IMR-90 (cell line): ENCODE data around the gene SPPL2A. TPM values are rescaled to one million over a fixed set of nuclear protein-coding genes. Genes with fewer than 3 reads are reported as not detected.
A peak's percentile ranks its signal among the peaks of the same experiment; 100 is the strongest.

Source experiments
- ATAC-seq: fragments of 200-7000 bp; cut with Tn5 transposase; 2 replicates; pipeline ENCODE4 v1.9.1; 2020; ENCODE audit warnings: low read depth, mild to moderate bottlenecking, moderate library complexity
- BruUV-seq: library from RNA; stranded (reverse); fragments of 400-500 nt; replicated peaks from 2 replicates; lab custom pipeline; 2021; lab: Mats Ljungman, UMichigan
- CTCF ChIA-PET: fragments of 300-600 bp; formaldehyde crosslinking; extraction: SDS; loops from one replicate; lab custom pipeline; 2021; ENCODE audit warnings: antibody characterized with exemption; lab: Yijun Ruan, JAX
- POLR2A ChIA-PET: fragments of 300-600 bp; sonication (Branson Sonifier 250); formaldehyde crosslinking; loops from one replicate; lab custom pipeline; 2022; ENCODE audit warnings: antibody characterized with exemption; ENCODE audit not compliant: unreplicated experiment; lab: Charles Lee
- DNase-seq: peaks from one replicate; pipeline ENCODE4 v3.0.0; 2013
- H2AFZ ChIP-seq: replicated peaks from 2 replicates; pipeline ENCODE3; 2013; ENCODE audit warnings: low read length, mild to moderate bottlenecking; ENCODE audit not compliant: poor library complexity
- H2AK5ac ChIP-seq: 2 replicates; pipeline ENCODE4 v1.6.1; 2013; ENCODE audit warnings: low read depth, low read length, inconsistent platforms
- H2AK9ac ChIP-seq: replicated peaks from 2 replicates; pipeline ENCODE3; 2013; ENCODE audit warnings: mild to moderate bottlenecking, low read depth, low read length, moderate library complexity; ENCODE audit not compliant: poor library complexity
- H2BK120ac ChIP-seq: 2 replicates; pipeline ENCODE4 v1.6.1; 2013; ENCODE audit warnings: low read depth, low read length, inconsistent platforms
- H2BK15ac ChIP-seq: 3 replicates; pipeline ENCODE4 v1.6.1; 2013; ENCODE audit warnings: low read depth, low read length, inconsistent platforms
- H2BK20ac ChIP-seq: 2 replicates; pipeline ENCODE4 v1.6.1; 2013; ENCODE audit warnings: low read depth, mild to moderate bottlenecking, inconsistent platforms, low read length, moderate library complexity
- H2BK5ac ChIP-seq: 2 replicates; pipeline ENCODE4 v1.6.1; 2013; ENCODE audit warnings: mild to moderate bottlenecking, low read depth, low read length, inconsistent platforms; ENCODE audit not compliant: poor library complexity, severe bottlenecking
- H3K14ac ChIP-seq: replicated peaks from 2 replicates; pipeline ENCODE4 v1.6.1; 2013; ENCODE audit warnings: low read depth, low read length, inconsistent platforms
- H3K18ac ChIP-seq: 2 replicates; pipeline ENCODE4 v1.6.1; 2013; ENCODE audit warnings: low read depth, low read length, control low read depth
- H3K23ac ChIP-seq: 2 replicates; pipeline ENCODE4 v1.6.1; 2013; ENCODE audit warnings: low read depth, low read length, inconsistent platforms
- H3K27ac ChIP-seq: 2 replicates; pipeline ENCODE4 v1.5.1; 2013; ENCODE audit warnings: mild to moderate bottlenecking, control low read depth, low read length; ENCODE audit not compliant: insufficient read depth
- H3K27me3 ChIP-seq: 2 replicates; pipeline ENCODE4 v1.6.1; 2013; ENCODE audit warnings: low read length; ENCODE audit not compliant: control insufficient read depth, insufficient read depth
- H3K36me3 ChIP-seq: 2 replicates; pipeline ENCODE4 v1.6.1; 2013; ENCODE audit warnings: low read length, mixed read lengths; ENCODE audit not compliant: control insufficient read depth, insufficient read depth
- H3K4ac ChIP-seq: 2 replicates; pipeline ENCODE4 v1.6.1; 2013; ENCODE audit warnings: low read depth, low read length, inconsistent platforms
- H3K4me1 ChIP-seq: 2 replicates; pipeline ENCODE4 v1.6.1; 2013; ENCODE audit warnings: low read length, mixed read lengths; ENCODE audit not compliant: control insufficient read depth, insufficient read depth
- H3K4me2 ChIP-seq: 2 replicates; pipeline ENCODE4 v1.6.1; 2013; ENCODE audit warnings: low read depth, mild to moderate bottlenecking, control low read depth, low read length, moderate library complexity
- H3K4me3 ChIP-seq: 2 replicates; pipeline ENCODE4 v1.5.1; 2013; ENCODE audit warnings: low read depth, mild to moderate bottlenecking, control low read depth, low read length, moderate library complexity; ENCODE audit not compliant: insufficient read depth
- H3K56ac ChIP-seq: 2 replicates; pipeline ENCODE4 v1.6.1; 2013; ENCODE audit warnings: low read length, inconsistent platforms; ENCODE audit not compliant: insufficient read depth; ENCODE audit errors: extremely low read depth
- H3K79me1 ChIP-seq, 2 experiments: 2 replicates each; pipeline ENCODE4 v1.6.1; 2013; ENCODE audit warnings: low read length in 2 of 2, inconsistent platforms in 1 of 2, low read depth in 1 of 2
- H3K9ac ChIP-seq: 2 replicates; pipeline ENCODE4 v1.6.1; 2013; ENCODE audit warnings: low read depth, low read length, control low read depth
- H3K9me1 ChIP-seq: 2 replicates; pipeline ENCODE4 v1.6.1; 2013; ENCODE audit warnings: low read length, inconsistent platforms; ENCODE audit not compliant: insufficient read depth
- H3K9me3 ChIP-seq: 2 replicates; pipeline ENCODE4 v1.6.1; 2013; ENCODE audit warnings: low read length; ENCODE audit not compliant: control insufficient read depth, insufficient read depth
- H4K20me1 ChIP-seq: 2 replicates; pipeline ENCODE4 v1.6.1; 2013; ENCODE audit warnings: low read length, inconsistent platforms; ENCODE audit not compliant: insufficient read depth
- H4K5ac ChIP-seq: 2 replicates; pipeline ENCODE4 v1.6.1; 2013; ENCODE audit warnings: mild to moderate bottlenecking, low read depth, low read length, control low read depth
- H4K8ac ChIP-seq, 2 experiments: 2 replicates each; pipeline ENCODE4 v1.6.1; 2013; ENCODE audit warnings: low read depth in 2 of 2, low read length in 2 of 2, control low read depth in 1 of 2, inconsistent platforms in 1 of 2
- H4K91ac ChIP-seq: 2 replicates; pipeline ENCODE4 v1.6.1; 2013; ENCODE audit warnings: low read depth, low read length, inconsistent platforms; ENCODE audit not compliant: insufficient read depth
- BHLHE40 ChIP-seq: fragments of 150-350 bp; IDR thresholded peaks from 2 replicates; pipeline ENCODE4 v1.6.1; 2016; ENCODE audit warnings: mild to moderate bottlenecking, low read depth, low read length
- CEBPB ChIP-seq: IDR thresholded peaks from 2 replicates; pipeline ENCODE4 v1.6.1; 2012; ENCODE audit warnings: low read depth, low read length, improper control_type of control experiment
- CHD1 ChIP-seq: IDR thresholded peaks from 2 replicates; pipeline ENCODE4 v1.6.1; 2012; ENCODE audit warnings: low read depth, low read length, improper control_type of control experiment
- CTCF ChIP-seq: conservative IDR thresholded peaks from 2 replicates; pipeline ENCODE4 v1.5.1; 2012; ENCODE audit warnings: mild to moderate bottlenecking, low read depth, low read length, improper control_type of control experiment
- ELK1 ChIP-seq: fragments of 150-350 bp; IDR thresholded peaks from 2 replicates; pipeline ENCODE4 v1.6.1; 2016; ENCODE audit warnings: low read depth, mild to moderate bottlenecking, low read length, moderate library complexity, borderline replicate concordance
- FOS ChIP-seq: fragments of 150-350 bp; IDR thresholded peaks from 2 replicates; pipeline ENCODE4 v1.6.1; 2016; ENCODE audit warnings: low read depth, low read length
- MAFK ChIP-seq: IDR thresholded peaks from 2 replicates; pipeline ENCODE4 v1.6.1; 2012; ENCODE audit warnings: low read depth, low read length, improper control_type of control experiment
- MAZ ChIP-seq: IDR thresholded peaks from 2 replicates; pipeline ENCODE4 v1.6.1; 2012; ENCODE audit warnings: low read depth, mild to moderate bottlenecking, low read length, improper control_type of control experiment, moderate library complexity, borderline replicate concordance
- MXI1 ChIP-seq: IDR thresholded peaks from 2 replicates; pipeline ENCODE4 v1.6.1; 2012; ENCODE audit warnings: low read depth, mild to moderate bottlenecking, low read length, moderate library complexity, borderline replicate concordance
- NFE2L2 ChIP-seq: fragments of 150-350 bp; IDR thresholded peaks from 2 replicates; pipeline ENCODE4 v1.6.1; 2016; ENCODE audit warnings: low read depth, mild to moderate bottlenecking, low read length
- POLR2A ChIP-seq: IDR thresholded peaks from 2 replicates; pipeline ENCODE4 v1.6.1; 2012; ENCODE audit warnings: mild to moderate bottlenecking, low read depth, low read length
- RAD21 ChIP-seq: IDR thresholded peaks from 2 replicates; pipeline ENCODE4 v1.6.1; 2012; ENCODE audit warnings: low read length, improper control_type of control experiment
- RCOR1 ChIP-seq: IDR thresholded peaks from 2 replicates; pipeline ENCODE4 v1.6.1; 2012; ENCODE audit warnings: mild to moderate bottlenecking, low read length, improper control_type of control experiment; ENCODE audit not compliant: insufficient replicate concordance
- RFX5 ChIP-seq: IDR thresholded peaks from 2 replicates; pipeline ENCODE4 v1.8.0; 2012; ENCODE audit warnings: low read depth, mild to moderate bottlenecking, low read length, moderate library complexity
- SMC3 ChIP-seq: fragments of 150-350 bp; IDR thresholded peaks from 2 replicates; pipeline ENCODE4 v1.6.1; 2016; ENCODE audit warnings: low read depth, mild to moderate bottlenecking, antibody characterized with exemption, low read length, moderate library complexity
- USF2 ChIP-seq: fragments of 150-350 bp; IDR thresholded peaks from 2 replicates; pipeline ENCODE4 v1.6.1; 2017; ENCODE audit warnings: mild to moderate bottlenecking, antibody characterized with exemption, low read length, low read depth
- WGBS, 2 experiments: methylation state at CpG; one replicate each; pipeline versions ENCODE4 v1.1.5 to v1.1.7; 2013; ENCODE audit warnings: missing lambda C conversion rate in 2 of 2; ENCODE audit not compliant: insufficient read length in 1 of 2; ENCODE audit errors: extremely low coverage in 2 of 2; 5-methylcytosine and 5-hydroxymethylcytosine counted together
- dilution Hi-C: fragments of 300-500 bp; cut with HindIII; formaldehyde crosslinking; loops from one replicate; pipeline ENCODE4 v1.14.3; 2018; ENCODE audit warnings: low sequenced_read_pairs; ENCODE audit not compliant: unreplicated experiment
- in situ Hi-C: fragments of 300-500 bp; cut with MboI; formaldehyde crosslinking; loops from 3 replicates; pipeline ENCODE4 v1.14.3; 2019; ENCODE audit warnings: low sequenced_read_pairs, inconsistent platforms, mixed read lengths
- intact Hi-C: fragments of 100-400 bp; cut with micrococcal nuclease; formaldehyde crosslinking; loops from 2 replicates; pipeline ENCODE4 v1.10.0; 2022
- polyA plus RNA-seq, 3 experiments: library from polyadenylated mRNA; depleted of rRNA; stranded (reverse); fragments of >200 nt; gene quantifications; 2 replicates each; pipeline ENCODE4 v1.2.3, GENCODE V29; 2012; ENCODE audit warnings: low replicate concordance in 1 of 3
- total RNA-seq: library from RNA; depleted of rRNA; stranded (reverse); fragments of >200 nt; gene quantifications from 2 replicates; pipeline ENCODE4 v1.2.3, GENCODE V29; 2012

The SPPL2A gene
- total and polyA plus RNA-seq, 2 of the 4 experiments (the other 2 are of a cell fraction), result 29.2 to 53.8 TPM

- no peak overlapping the region for H2BK20ac ChIP-seq
- no peak overlapping the region for H4K91ac ChIP-seq
- no peak overlapping the region for H3K23ac ChIP-seq
- H2AK5ac ChIP-seq, result no peak overlapping the region
- H2BK5ac ChIP-seq, result no peak overlapping the region
- no peaks in the 10 kb centered on the region for H3K9me3 ChIP-seq
- no peak overlapping the region for H2BK15ac ChIP-seq
- CTCF ChIA-PET, result no interaction called here
- H2BK120ac ChIP-seq, result no peak overlapping the region
- H3K18ac ChIP-seq, result no peak overlapping the region
- no peak overlapping the region for H3K4ac ChIP-seq
- peaks cover 2% of the 10 kb centered on the region for H3K27me3 ChIP-seq
- no peak for TF ChIP-seq RFX5
- no peak for TF ChIP-seq ELK1
- TF ChIP-seq CHD1, result no peak
- TF ChIP-seq NFE2L2, result no peak
- TF ChIP-seq POLR2A, result no peak
- no peak for TF ChIP-seq RCOR1
- no peak for TF ChIP-seq USF2
- TF ChIP-seq MXI1, result no peak
- TF ChIP-seq RAD21, result no peak
- TF ChIP-seq MAFK, result no peak
- TF ChIP-seq FOS, result no peak
- TF ChIP-seq MAZ, result no peak
- no peak for TF ChIP-seq CEBPB
- TF ChIP-seq BHLHE40, result no peak
- TF ChIP-seq SMC3, result no peak
- TF ChIP-seq CTCF, result no peak
- no peaks in the 10 kb centered on the region for H4K20me1 ChIP-seq
- POLR2A ChIA-PET, result no interaction called here
- ATAC-seq, result no peak
- H3K9me1 ChIP-seq, result no peaks in the 10 kb centered on the region
- no peaks in the 10 kb centered on the region for H3K4me1 ChIP-seq
- H3K4me2 ChIP-seq, result no peak overlapping the region
- H3K79me1 ChIP-seq, result no peaks in the 10 kb centered on the region
- no peak overlapping the region for H3K27ac ChIP-seq
- no peak overlapping the region for H4K8ac ChIP-seq
- H2AFZ ChIP-seq, result no peak overlapping the region
- WGBS, 2 experiments, result 29% methylated on average over 3 of the region's 3 CpGs; no CpG with 5 or more reads in 1 of the 2 experiments
- in situ Hi-C loops, result no loop called here
- no TSS peak for BruUV-seq
- no peak overlapping the region for H3K4me3 ChIP-seq
- H4K5ac ChIP-seq, result no peak overlapping the region
- no peak overlapping the region for H3K9ac ChIP-seq
- H2AK9ac ChIP-seq, result no peak overlapping the region
- H3K56ac ChIP-seq, result no peak overlapping the region
- intact Hi-C loops, result no loop called here
- no peaks in the 10 kb centered on the region for H3K36me3 ChIP-seq
- H3K14ac ChIP-seq, result no peak overlapping the region
- dilution Hi-C loops, result no loop called here
- DNase-seq, result peak; percentile 5
Measured at GRCh38 chr15:50798684-50799083, 33.2 kb upstream of the SPPL2A start.
